SK-N-SH (cell line): ENCODE data around the gene CRYBA1. TPM values are rescaled to one million over a fixed set of nuclear protein-coding genes. Genes with fewer than 3 reads are reported as not detected.

ENCODE experiments used
- CTCF ChIA-PET: fragments of 300-600, 350-600 bp; formaldehyde crosslinking; extraction: SDS; loops from one replicate; lab custom pipeline; 2021; lab: Yijun Ruan, JAX
- POLR2A ChIA-PET: fragments of 350-600 bp; sonication (Branson Sonifier 250); formaldehyde crosslinking; extraction: SDS; loops from one replicate; lab custom pipeline; 2020; ENCODE audit warnings: antibody characterized with exemption, inconsistent platforms; lab: Yijun Ruan, JAX
- DNase-seq: peaks from one replicate; pipeline ENCODE4 v3.0.0; 2012
- H2AFZ ChIP-seq: fragments of 200-600 bp; sonication (generic); 2 replicates; pipeline ENCODE4 v1.8.1; 2016; ENCODE audit warnings: antibody characterized with exemption, mild to moderate bottlenecking, low read depth
- H3F3A ChIP-seq: fragments of 200-600 bp; sonication (generic); replicated peaks from 2 replicates; pipeline ENCODE3; 2016; ENCODE audit warnings: antibody characterized with exemption, mild to moderate bottlenecking; ENCODE audit not compliant: insufficient read depth
- H3K27ac ChIP-seq, 2 experiments: fragments of 200-500 bp in 1 of 2; fragments of 200-600 bp in 1 of 2; sonication (Bioruptor generic) in 1 of 2; sonication (generic), shearing (Covaris generic) in 1 of 2; 2 replicates each; pipeline versions ENCODE4 v1.5.1 to v1.6.1; 2014 to 2016; ENCODE audit warnings: low read depth in 2 of 2, inconsistent platforms in 1 of 2, low read length in 1 of 2, mild to moderate bottlenecking in 1 of 2, mixed read lengths in 1 of 2
- H3K27me3 ChIP-seq: fragments of 200-600 bp; sonication (generic), shearing (Covaris generic); 2 replicates; pipeline ENCODE4 v1.6.1; 2016; ENCODE audit warnings: mixed run types; ENCODE audit not compliant: insufficient read depth
- H3K36me3 ChIP-seq, 2 experiments: fragments of 200-500 bp in 1 of 2; fragments of 200-600 bp in 1 of 2; sonication (Bioruptor generic) in 1 of 2; sonication (generic) in 1 of 2; replicated peaks in 1 of 2; 2 replicates each; pipeline versions ENCODE3 to v1.5.1; 2014 to 2016; ENCODE audit warnings: low read length in 1 of 2, mild to moderate bottlenecking in 1 of 2; ENCODE audit not compliant: insufficient read depth in 2 of 2, control insufficient read depth in 1 of 2
- H3K4me1 ChIP-seq, 2 experiments: fragments of 200-500 bp in 1 of 2; fragments of 200-600 bp in 1 of 2; sonication (Bioruptor generic) in 1 of 2; sonication (generic), shearing (Covaris generic) in 1 of 2; 2 replicates each; pipeline versions ENCODE4 v1.5.1 to v1.6.1; 2014 to 2016; ENCODE audit warnings: low read depth in 1 of 2, low read length in 1 of 2, mixed run types in 1 of 2; ENCODE audit not compliant: insufficient read depth in 2 of 2, control insufficient read depth in 1 of 2
- H3K4me2 ChIP-seq: fragments of 200-600 bp; sonication (generic), shearing (Covaris generic); 2 replicates; pipeline ENCODE4 v1.6.1; 2017; ENCODE audit warnings: mixed run types
- H3K4me3 ChIP-seq, 2 experiments: fragments of 200-500 bp in 1 of 2; fragments of 200-600 bp in 1 of 2; sonication (Bioruptor generic) in 1 of 2; sonication (generic), shearing (Covaris generic) in 1 of 2; 2 replicates each; pipeline versions ENCODE4 v1.5.1 to v1.8.1; 2014 to 2016; ENCODE audit warnings: low read depth in 2 of 2, inconsistent platforms in 1 of 2, low read length in 1 of 2, mild to moderate bottlenecking in 1 of 2, mixed read lengths in 1 of 2, moderate library complexity in 1 of 2
- H3K79me2 ChIP-seq: fragments of 200-600 bp; sonication (generic); 2 replicates; pipeline ENCODE4 v1.8.1; 2017; ENCODE audit warnings: mild to moderate bottlenecking; ENCODE audit not compliant: insufficient read depth
- H3K9ac ChIP-seq: fragments of 200-600 bp; sonication (generic); 2 replicates; pipeline ENCODE4 v1.6.1; 2017; ENCODE audit warnings: mixed run types
- H3K9me2 ChIP-seq: fragments of 200-600 bp; sonication (generic); 2 replicates; pipeline ENCODE4 v1.6.1; 2017; ENCODE audit warnings: mixed run types
- H3K9me3 ChIP-seq: fragments of 200-600 bp; sonication (generic); 2 replicates; pipeline ENCODE4 v1.6.1; 2017; ENCODE audit warnings: mixed run types, mild to moderate bottlenecking, moderate library complexity
- H4K20me1 ChIP-seq: fragments of 200-600 bp; sonication (generic); 2 replicates; pipeline ENCODE4 v1.6.1; 2017; ENCODE audit warnings: mild to moderate bottlenecking, mixed run types; ENCODE audit not compliant: insufficient read depth
- CHD2 ChIP-seq: fragments of 150-350 bp; IDR thresholded peaks from 2 replicates; pipeline ENCODE4 v1.6.1; 2018; ENCODE audit warnings: low read length; ENCODE audit not compliant: partially characterized antibody
- EZH2phosphoT487 ChIP-seq: fragments of 200-600 bp; sonication (generic); IDR thresholded peaks from 2 replicates; pipeline ENCODE4 v1.6.1; 2017; ENCODE audit warnings: low read depth, mixed run types, mild to moderate bottlenecking, antibody characterized with exemption, moderate library complexity, borderline replicate concordance
- GABPA ChIP-seq: IDR thresholded peaks from 2 replicates; pipeline ENCODE4 v1.4.0; 2012; ENCODE audit warnings: low read depth, mild to moderate bottlenecking
- GATA2 ChIP-seq: sonication (generic); formaldehyde crosslinking; IDR thresholded peaks from 2 replicates; pipeline ENCODE4 v1.5.0; 2020; ENCODE audit warnings: mild to moderate bottlenecking, missing genetic modification reagents
- TAF1 ChIP-seq: IDR thresholded peaks from 2 replicates; pipeline ENCODE4 v1.6.1; 2012; ENCODE audit warnings: low read depth, mild to moderate bottlenecking, low read length, moderate library complexity, borderline replicate concordance
- TEAD4 ChIP-seq: IDR thresholded peaks from 2 replicates; pipeline ENCODE4 v1.4.0; 2012; ENCODE audit warnings: mild to moderate bottlenecking, borderline replicate concordance; ENCODE audit not compliant: insufficient read depth
- YY1 ChIP-seq: IDR thresholded peaks from 2 replicates; pipeline ENCODE4 v1.4.0; 2012; ENCODE audit warnings: low read depth, mild to moderate bottlenecking
- WGBS: methylation state at CpG from one replicate; pipeline ENCODE4 v1.1.6; 2017; ENCODE audit warnings: low lambda C conversion rate; 5-methylcytosine and 5-hydroxymethylcytosine counted together
- polyA plus RNA-seq, 3 experiments: library from polyadenylated mRNA; depleted of rRNA; stranded (reverse); fragments of >200 nt; gene quantifications; 2 replicates each; pipeline ENCODE4 v1.2.3, GENCODE V29; 2012
- TF ChIP-seq, protein P1 (sequence below): fragments of 150-350 bp; IDR thresholded peaks from 2 replicates; pipeline ENCODE4 v1.6.1; 2017; ENCODE audit warnings: antibody characterized with exemption, low read length, low read depth, borderline replicate concordance
- TF ChIP-seq, protein P2 (sequence below): IDR thresholded peaks from 2 replicates; pipeline ENCODE4 v1.4.0; 2012; ENCODE audit warnings: low read depth, borderline replicate concordance
- TF ChIP-seq, protein P3 (sequence below): fragments of 150-350 bp; IDR thresholded peaks from 2 replicates; pipeline ENCODE4 v1.6.1; 2016; ENCODE audit warnings: mild to moderate bottlenecking, low read depth, low read length

CRYBA1 gene
- polyA plus RNA-seq, 1 of the 3 experiments (the other 2 are of a cell fraction), result not detected

DNA sequence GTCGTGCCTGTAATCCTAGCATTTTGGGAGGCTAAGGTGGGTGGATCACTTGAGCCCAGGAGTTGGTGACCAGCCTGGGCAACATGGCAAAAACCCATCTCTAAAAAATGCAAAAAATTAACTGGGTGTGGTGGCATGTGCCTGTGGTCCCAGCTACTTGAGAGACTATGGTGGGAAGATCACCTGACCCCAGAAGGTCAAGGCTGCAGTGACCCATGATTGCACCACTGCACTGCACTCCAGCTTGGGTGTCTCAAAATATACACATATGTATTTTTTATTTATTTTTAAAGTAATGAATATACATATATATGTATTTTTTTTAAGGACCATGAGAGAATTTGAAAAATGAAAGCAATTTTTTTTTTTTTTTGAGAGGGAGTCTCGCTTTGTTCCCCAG is 52.4 kb downstream of the CRYBA1 start:
- no peak overlapping the region for H3K27ac ChIP-seq
- no peaks in the 10 kb centered on the region for H3K9me2 ChIP-seq
- no peak overlapping the region for H3K4me3 ChIP-seq
- peaks cover 0 to 4% of the 10 kb centered on the region in 2 experiments; a peak in 2 of 4 replicates for H3K4me1 ChIP-seq
- no peak overlapping the region for H3K9ac ChIP-seq
- no peak overlapping the region for H3K4me2 ChIP-seq
- TF ChIP-seq TEAD4 (no peak), CHD2 (no peak), TAF1 (no peak)
- TF ChIP-seq, protein P1, sequence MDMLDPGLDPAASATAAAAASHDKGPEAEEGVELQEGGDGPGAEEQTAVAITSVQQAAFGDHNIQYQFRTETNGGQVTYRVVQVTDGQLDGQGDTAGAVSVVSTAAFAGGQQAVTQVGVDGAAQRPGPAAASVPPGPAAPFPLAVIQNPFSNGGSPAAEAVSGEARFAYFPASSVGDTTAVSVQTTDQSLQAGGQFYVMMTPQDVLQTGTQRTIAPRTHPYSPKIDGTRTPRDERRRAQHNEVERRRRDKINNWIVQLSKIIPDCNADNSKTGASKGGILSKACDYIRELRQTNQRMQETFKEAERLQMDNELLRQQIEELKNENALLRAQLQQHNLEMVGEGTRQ, result no peak
- TF ChIP-seq, protein P2, sequence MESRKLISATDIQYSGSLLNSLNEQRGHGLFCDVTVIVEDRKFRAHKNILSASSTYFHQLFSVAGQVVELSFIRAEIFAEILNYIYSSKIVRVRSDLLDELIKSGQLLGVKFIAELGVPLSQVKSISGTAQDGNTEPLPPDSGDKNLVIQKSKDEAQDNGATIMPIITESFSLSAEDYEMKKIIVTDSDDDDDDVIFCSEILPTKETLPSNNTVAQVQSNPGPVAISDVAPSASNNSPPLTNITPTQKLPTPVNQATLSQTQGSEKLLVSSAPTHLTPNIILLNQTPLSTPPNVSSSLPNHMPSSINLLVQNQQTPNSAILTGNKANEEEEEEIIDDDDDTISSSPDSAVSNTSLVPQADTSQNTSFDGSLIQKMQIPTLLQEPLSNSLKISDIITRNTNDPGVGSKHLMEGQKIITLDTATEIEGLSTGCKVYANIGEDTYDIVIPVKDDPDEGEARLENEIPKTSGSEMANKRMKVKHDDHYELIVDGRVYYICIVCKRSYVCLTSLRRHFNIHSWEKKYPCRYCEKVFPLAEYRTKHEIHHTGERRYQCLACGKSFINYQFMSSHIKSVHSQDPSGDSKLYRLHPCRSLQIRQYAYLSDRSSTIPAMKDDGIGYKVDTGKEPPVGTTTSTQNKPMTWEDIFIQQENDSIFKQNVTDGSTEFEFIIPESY, result no peak
- TF ChIP-seq, all 33 proteins: peak for 0
- H3K9me3 ChIP-seq, result no peaks in the 10 kb centered on the region
- no peaks in the 10 kb centered on the region for H3K36me3 ChIP-seq
- H2AFZ ChIP-seq, result no peak overlapping the region
- whole genome bisulfite sequencing, result 91% methylated on average over 2 of the region's 2 CpGs
- ChIA-PET POLR2A (no interaction called here), CTCF (interaction anchor here (1.1 kb wide), 1 partner anchor 182 kb away, joined by 3 read pairs; no protein-coding TSS in a partner anchor)
- no peaks in the 10 kb centered on the region for H4K20me1 ChIP-seq
- H3K27me3 ChIP-seq, result no peaks in the 10 kb centered on the region
- H3F3A ChIP-seq, result no peaks in the 10 kb centered on the region
- DNase-seq, result no peak
- H3K79me2 ChIP-seq, result no peaks in the 10 kb centered on the region

DNA sequence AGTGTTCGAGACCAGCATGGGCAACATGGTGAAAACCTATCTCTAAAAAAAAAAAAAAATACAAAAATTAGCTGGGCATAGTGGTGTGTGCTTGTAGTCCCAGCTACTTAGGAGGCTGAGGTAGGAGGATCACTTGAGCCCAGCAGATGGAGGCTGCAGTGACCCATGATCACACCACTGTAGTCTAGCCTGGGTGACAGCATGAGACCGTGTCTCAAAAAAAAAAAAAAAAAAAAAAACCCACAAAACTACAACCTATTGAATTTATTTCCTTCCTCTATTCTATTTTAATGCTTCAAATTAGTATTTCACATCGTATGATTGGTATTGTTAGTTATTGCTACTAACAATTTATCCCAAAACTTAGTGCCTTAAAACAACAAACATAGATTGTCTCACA is 56.7 kb downstream of the CRYBA1 start:
- DNase-seq, result no peak
- Histone ChIP-seq H3K4me1 (no peaks in the 10 kb centered on the region), H3K27ac (no peak overlapping the region), H3K9me3 (no peaks in the 10 kb centered on the region), H3K79me2 (no peaks in the 10 kb centered on the region), H3K27me3 (no peaks in the 10 kb centered on the region), H3K36me3 (no peaks in the 10 kb centered on the region), H3K4me2 (no peak overlapping the region), H4K20me1 (no peaks in the 10 kb centered on the region)
- WGBS, result 72% methylated on average over 3 of the region's 3 CpGs
- TF ChIP-seq YY1, result no peak
- TF ChIP-seq EZH2phosphoT487, result no peak
- no peak for TF ChIP-seq GATA2 (CRISPR knock-in tag)
- TF ChIP-seq, protein P3, sequence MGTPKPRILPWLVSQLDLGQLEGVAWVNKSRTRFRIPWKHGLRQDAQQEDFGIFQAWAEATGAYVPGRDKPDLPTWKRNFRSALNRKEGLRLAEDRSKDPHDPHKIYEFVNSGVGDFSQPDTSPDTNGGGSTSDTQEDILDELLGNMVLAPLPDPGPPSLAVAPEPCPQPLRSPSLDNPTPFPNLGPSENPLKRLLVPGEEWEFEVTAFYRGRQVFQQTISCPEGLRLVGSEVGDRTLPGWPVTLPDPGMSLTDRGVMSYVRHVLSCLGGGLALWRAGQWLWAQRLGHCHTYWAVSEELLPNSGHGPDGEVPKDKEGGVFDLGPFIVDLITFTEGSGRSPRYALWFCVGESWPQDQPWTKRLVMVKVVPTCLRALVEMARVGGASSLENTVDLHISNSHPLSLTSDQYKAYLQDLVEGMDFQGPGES, result no peak
- no peak for TF ChIP-seq GABPA
- TF ChIP-seq, all 33 proteins: peak for 0
- H3F3A ChIP-seq, result no peaks in the 10 kb centered on the region
- H3K9me2 ChIP-seq, result no peaks in the 10 kb centered on the region
- no peak overlapping the region for H2AFZ ChIP-seq
- no peak overlapping the region for H3K9ac ChIP-seq
- ChIA-PET CTCF (interaction anchor here (1.3 kb wide), 1 partner anchor 12 kb away, joined by 3 read pairs; no protein-coding TSS in a partner anchor), POLR2A (interaction anchor here (1.9 kb wide), 1 partner anchor 9 kb away, joined by 6 read pairs; the partner anchor contains the start of gene NUFIP2)
- H3K4me3 ChIP-seq, result no peak overlapping the region

Other genes with a start within 250 kb of the CRYBA1 start
- 0.12 and 0.37 TPM in 2 replicates for gene SEZ6, start 240.8 kb upstream of the CRYBA1 start, polyA plus RNA-seq (2012; rRNA removed)
- gene PIPOX, start 203.7 kb upstream of the CRYBA1 start, polyA plus RNA-seq (2012; rRNA removed), result 0.31 and 0.55 TPM in 2 replicates
- gene MYO18A, start 66.5 kb upstream of the CRYBA1 start, polyA plus RNA-seq (2012; rRNA removed), result 6.0 and 6.6 TPM in 2 replicates
- 9.0 and 11.4 TPM in 2 replicates for gene NUFIP2, start 47.3 kb downstream of the CRYBA1 start, polyA plus RNA-seq (2012; rRNA removed)
- gene TAOK1, start 143.5 kb downstream of the CRYBA1 start, polyA plus RNA-seq (2012; rRNA removed), result 5.9 and 7.4 TPM in 2 replicates